NCI-H187 (cell line): ENCODE data around the gene TBC1D22A.

Experiments
- DNase-seq, 2 experiments: peaks; one replicate each; lab custom pipeline; 2025; lab: John Stamatoyannopoulos, UW

TBC1D22A gene

DNA sequence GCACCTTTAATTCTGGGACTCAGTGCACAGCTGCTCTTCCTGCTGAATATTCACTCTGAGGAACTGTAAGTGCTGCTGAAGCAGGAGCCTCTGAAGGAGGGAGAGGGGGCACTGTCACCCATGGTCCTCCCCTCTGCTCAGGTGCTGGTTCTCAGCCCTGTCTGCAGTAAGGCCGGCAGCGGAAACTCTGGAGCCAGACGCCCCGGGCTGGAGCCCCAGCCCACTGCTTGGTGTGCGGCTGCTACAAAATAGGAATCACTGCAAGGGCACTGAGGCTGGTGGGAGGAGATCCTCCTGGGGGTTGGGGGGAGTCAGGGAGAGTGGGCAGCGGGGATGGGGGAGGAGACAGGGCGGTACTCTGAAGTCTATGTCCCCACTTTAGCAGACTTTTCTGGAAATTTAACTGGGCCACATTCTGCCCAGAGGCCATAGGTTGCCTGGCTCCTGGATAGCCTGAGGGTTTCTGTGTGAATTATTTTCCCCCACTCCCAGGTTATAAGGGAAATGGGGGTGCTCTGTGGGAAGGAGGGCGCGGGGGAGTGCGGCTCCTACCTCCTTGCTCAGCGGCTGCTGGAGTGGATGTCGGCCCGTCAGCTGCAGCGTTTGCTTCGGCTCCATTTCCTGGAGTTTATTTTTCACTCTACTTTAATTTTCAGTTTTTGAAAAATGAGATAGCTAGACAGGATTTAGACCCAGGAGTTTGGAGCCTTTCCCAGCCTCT lies 33.6 kb downstream of the TBC1D22A start:
- DNase-seq, result no peak

DNA sequence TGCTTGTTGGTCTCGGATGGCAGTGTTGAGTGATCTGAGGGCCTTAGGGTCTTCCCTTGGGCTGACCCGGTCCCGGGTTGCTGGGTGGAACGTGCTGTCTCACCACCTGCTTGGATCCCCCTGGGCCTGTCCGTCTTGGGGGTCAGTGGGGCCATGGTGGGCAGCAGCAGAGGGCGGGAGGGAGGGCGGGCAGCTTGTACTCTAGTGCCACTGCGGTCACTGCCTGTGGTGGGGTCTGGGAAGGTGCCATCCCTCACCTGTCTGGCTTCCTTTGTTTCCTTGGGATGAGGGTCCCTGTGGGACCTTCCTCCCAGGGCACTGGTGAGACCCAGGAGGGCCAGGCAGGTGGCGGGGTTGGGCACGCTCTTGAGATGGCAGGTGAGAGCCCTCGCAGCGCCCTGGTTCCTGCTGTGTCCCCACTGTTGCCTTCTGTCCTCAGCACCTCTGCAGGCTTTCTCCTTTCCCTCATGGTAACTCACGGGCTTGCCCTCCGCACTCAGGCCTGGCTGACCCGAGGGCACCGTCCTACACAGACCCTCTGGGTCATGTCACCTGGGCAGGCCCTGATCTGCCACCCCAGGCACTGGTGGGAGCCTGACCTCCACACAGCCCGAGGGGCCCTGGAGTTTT lies 34.2 kb downstream of the TBC1D22A start:
- DNase-seq, result no peak

DNA sequence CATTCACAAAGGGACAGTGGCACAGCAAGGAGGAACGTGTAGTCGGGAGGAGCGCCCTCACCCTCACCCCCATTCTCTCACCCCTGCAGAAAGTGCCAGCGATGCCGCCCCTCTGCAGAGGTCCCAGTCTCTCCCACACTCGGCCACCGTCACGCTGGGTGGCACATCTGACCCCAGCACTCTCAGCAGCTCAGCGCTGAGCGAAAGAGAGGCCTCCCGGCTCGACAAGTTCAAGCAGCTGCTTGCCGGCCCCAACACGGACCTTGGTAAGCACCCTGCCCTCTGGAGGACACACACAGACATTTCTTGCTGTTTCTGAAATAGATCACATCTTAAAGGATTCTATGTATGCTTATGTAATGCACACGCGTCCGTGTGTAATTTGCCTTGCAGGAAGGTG lies 34.9 kb downstream of the TBC1D22A start:
- DNase-seq, result no peak

DNA sequence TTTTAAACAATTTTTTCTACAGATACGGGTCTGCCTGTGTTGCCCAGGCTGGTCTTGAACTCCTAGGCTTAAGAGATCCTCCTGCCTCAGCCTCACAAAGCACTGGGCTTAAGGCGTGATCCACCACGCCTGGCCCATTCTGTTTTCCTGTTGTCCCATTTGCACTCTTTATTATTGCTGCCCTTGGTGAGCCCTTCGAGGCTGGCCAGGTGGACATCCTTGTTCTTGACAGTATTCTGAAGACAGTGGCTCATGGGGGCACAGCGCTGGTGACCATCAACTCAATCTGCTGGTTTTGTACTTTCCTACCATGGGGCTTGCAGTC lies 35.6 kb downstream of the TBC1D22A start:
- no peak for DNase-seq

DNA sequence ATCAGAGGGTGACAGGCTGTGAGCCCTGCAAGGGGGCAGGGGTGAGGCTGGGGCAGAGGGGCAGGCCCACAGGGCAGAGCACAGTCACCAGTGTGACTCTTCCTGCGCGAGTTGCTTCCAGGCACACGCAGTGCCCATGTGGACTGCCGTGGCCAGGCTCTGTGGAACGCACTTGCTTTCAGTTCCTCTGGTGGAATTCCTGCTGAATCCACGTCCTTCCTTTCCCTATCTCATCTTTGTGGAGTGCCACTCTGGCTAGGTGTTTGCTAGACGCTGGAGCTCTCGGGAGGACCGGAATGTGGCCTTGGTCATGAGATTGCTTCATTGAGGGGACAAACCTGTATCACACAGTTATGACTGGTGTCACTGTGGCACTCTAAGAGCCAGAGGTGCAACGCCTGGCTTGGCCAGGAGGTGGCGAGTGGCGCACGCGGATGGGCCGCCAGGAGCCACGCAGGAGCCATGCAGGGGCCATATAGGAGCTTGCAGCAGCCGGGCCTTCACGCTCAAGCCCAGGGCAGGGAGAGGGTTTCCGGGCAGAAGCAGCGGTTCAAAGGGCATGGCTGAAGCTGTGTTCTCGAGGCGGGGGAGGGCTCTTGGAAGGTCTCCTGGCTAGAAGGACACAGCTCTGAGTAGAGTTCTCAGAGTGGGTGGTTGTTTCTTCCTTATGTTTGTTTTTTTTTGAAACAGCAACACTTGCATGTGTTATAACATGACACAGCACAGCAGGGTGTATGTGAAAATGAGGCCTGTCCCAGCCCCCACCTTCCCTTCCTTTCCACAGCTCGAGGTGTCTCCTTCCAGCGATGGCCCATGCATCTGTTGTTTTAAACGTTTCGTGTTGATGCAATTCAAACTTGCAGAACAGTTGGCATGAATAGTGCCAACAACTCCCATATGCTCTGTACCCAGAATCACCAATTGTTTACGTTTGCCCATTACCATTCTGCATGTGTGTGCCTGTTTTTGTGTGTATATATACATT lies 36.2 kb downstream of the TBC1D22A start:
- no peak for DNase-seq

DNA sequence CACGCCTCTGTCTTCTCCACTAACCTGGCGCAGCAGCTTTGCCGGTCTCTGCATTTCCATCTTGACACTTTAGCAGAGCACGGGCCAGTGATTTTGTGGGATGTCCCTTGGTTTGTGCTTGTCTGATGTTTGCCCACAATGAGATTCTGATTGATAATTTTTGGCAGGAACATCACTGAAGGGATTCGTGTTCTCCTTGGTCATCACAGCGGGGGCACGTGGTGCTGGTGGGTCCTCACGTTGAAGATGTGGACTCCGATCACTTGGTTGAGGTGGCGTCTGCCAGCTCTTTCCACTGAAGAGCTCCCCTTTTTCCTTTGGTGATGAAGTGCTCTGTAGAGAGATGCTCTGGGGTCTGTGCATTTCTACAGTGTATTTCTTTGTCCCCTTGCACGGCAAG lies 37.2 kb downstream of the TBC1D22A start:
- DNase-seq, result no peak

DNA sequence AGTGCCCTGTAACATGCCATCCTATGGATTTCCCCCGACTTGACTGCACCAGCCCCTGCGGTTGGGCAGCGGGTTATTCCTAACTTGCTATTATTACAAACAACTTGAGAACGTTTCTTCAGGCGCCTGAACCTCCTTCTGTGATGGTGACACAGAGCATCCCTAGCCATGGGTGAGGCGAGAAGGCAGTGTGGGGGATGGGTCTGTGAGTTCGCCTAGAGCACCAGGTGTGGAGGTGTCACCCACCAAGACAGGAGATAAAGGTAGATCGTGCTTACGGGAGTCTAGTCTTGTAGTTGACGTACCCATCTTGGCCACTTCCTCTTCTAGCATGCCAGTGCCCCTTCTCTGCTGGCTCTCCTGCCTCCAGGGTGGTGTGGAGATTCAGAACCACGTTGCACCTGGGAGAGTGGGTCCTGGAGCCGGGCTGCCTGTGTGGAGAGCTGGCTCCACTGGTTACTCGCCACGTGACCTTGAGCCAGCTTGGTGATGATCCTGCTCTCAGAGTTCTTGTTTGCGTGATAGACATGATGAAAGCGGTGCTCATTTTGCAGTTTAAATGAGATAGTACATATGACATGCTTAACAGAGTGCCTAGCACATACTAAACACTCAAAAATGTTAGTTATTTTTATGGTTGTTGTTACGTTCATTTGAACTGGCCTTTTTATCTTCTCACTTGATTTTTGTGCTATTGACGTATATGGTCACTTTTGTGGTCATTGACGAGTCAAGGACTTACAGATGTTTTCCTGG lies 37.8 kb downstream of the TBC1D22A start:
- DNase-seq, result no peak

DNA sequence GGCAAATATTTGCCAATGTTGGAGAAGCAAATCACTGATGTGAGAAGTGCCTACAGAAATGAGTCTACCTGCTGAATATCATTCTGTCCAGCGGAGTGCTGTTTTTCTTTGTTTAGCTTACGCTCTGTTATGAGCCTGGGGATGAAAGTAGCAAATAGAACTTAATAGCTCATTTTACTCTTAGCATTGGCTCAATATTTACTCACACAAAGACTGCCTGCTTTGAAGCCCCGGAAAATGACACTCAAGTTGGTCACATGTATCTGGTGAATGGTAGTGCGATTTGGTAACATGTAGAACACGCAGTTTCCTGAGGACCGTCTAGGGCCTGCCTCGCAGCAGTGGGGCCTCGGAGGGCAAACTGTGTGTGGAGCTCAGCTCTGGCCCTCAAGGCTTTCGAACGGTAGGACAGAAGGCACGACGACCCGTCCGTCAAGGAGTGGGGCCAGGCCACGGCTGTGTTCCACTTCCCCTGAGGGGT lies 38.9 kb downstream of the TBC1D22A start:
- no peak for DNase-seq

DNA sequence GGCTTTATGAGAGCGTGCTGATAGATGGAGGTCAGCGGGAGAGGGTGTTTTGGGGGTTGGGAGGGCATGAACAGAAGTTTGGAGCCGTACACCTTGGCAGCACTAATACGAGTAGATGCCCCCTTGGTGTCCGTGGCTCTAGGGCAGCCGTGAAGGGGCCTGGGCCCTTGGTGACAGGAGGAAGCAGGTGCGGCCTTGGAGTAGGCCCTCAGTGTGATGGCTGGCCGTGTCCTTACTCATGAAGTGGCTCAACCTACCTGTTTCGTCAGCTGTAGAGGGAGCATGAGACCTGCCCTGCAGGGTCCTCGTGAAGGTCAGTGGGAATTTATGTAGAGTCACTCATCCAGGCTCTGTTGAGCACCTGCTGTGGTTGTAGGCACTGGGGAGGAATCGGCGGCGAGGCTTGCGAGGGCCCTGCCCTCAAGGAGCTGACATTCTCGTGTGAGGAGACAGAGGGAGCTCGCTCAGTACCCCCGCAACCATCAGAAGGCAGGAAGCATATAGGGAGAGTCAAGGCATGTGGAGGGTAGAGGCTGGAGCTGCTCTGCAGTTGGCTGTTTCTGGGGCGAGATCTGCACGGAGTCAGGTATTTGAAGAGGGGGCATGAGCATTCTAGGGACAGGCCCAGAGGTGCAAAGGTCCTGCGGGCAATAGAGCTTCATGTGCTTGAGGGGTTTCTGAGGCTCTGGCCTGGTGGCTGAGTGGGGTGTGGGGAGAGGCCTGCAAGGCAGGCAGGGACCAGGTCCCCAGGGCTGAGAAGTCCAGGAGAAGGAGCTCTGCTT lies 39.6 kb downstream of the TBC1D22A start:
- DNase-seq, result no peak

DNA sequence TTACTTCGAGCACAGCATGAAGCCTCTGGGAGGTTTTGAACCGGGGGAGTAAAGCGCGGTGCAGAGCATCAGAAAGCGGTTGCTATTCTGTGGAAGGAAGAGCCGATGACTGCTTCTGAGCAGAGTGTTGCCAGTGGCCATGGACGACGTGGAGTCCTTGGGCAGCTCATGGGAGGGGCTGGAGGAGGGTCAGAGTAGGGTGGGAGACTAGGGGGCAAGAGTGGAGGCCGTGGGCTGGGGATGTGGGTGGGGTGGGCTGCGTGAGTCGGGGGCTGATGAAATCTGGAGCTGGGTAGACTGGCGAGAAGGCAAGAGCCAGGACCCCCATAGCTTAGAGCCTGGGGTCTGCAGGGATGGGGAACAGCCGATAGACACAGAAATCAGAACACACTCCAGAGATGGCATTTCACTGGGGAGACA lies 40.2 kb downstream of the TBC1D22A start:
- no peak for DNase-seq

DNA sequence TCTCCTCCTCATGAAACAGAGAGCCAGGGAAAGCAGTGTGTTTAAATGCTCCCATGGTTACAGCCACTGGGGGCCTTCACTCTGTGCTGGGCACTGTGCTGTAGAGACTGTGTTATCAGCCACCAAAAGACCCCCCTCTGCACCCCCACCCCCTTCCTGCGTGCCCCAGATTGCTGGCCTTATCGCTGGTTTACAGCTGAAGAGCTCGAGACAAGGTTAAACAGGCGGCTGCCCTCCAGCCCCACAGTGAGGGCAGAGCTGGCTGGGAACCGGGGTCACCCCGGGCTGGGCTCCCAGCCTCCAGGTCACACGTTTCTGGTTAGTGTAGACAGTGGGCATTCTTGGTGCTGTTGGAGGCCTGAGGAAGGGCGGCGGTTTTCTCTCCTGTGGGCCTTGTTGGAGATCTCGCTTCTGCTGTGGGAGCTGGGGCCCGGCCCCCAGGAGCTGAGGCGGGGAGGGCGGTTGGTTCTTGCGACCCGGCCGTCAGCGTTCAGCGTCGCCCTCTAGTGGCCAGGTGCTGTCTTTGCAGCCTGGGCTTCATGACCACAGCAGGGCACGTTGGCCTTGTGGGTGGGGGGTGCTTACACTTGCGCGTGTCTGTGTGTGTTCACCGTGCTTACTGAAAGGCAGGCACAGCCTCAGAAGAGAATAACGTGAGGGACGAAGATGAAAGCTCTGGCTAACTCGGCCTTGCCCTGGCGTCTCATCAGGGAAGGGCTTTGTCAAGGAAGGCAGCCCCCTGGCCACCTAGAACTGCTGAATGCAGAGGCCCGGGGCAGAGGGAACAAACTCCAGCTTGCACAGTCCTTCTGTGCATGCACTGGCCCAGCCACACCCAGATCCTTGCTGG lies 40.8 kb downstream of the TBC1D22A start:
- no peak for DNase-seq

DNA sequence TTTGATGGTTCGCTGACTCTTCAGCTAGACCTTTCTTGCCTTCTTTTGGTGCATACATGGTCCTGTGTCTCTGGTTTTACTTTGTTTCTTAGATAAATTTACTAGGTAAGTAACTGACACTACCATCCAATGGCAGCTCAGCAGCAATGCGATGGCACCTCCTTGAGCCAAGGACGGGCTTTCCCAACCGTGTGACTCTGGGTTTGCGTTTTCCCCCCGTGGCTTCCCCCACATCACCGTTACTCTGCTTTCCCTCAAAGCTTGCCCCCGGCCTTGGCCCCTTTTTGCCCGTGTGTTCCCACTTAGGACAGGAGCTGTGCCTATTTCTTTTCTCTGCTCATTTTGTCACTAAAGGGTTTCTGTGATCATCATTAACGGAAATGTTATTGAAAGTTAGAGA lies 41.5 kb downstream of the TBC1D22A start:
- DNase-seq, result no peak

DNA sequence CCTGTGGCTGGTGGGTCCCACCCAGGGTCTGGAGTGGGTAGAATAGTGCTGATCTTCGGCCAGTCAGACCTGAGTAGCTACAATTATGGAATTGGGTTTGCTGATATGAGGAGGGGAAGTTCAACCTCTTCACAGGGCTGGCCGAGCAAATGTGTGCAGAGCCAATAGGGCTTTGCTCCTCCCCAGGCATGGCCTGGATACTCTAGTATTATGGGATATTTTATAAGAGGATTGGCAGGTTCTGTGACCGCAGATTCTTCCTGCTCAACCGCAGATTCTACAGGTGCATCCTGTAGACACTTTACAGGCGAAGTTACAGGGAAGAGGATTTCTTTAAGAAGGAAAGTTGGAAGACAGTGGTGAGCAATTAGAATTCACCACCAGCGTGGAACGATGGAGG lies 44.3 kb downstream of the TBC1D22A start:
- no peak for DNase-seq

DNA sequence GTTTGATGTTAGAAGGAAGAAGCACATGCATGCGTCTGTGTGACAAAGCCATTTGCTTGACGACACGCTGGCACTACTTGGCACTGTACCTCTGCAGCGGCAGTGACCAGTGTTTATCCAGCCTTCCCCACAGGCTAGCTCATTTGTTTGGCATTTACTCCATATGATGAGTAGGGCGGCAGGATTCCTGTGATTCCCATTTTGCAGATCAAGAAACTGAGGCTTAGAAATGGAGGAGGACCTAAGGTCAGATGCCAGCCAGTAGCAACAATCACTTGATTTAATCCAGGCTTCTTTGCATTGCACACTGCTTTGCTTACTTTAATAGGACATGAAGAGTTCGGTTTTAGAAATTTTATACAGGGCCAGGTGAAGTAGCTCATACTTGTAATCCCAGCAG lies 45.0 kb downstream of the TBC1D22A start:
- DNase-seq, result no peak

DNA sequence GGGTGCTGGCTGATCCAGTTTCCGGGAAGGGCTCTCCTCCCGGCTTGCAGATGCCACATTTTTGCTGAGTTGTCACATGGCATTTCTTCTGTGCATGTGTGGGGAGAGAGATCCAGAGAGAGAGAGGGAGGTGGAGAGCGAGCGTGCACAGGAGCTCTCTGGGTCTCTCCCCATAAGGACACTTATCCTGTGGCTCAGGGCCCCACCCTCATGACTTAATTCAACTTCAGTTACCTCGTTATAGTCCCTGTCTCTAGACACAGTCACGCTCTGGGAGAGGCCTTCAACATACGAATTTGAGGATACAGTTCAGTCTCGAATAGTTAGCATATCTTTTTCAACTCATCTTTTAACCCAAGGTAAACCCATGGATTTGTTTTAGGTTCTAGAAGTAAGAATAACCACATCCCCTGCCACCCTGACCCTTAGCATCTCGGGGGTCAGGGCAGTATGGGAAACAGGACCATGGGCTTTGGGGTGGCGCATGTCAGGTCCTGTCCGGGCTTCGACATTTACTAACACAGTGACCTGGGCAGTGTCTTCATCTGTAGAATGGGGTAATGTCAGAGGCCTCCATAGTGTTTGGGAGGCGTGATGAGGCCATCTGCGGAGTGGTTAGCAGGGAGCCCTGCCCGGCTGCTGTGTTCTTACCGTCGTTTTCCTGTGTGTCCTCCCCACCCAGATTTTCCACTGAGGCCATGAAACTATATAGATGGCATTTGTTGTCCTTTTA lies 46.9 kb downstream of the TBC1D22A start:
- no peak for DNase-seq

DNA sequence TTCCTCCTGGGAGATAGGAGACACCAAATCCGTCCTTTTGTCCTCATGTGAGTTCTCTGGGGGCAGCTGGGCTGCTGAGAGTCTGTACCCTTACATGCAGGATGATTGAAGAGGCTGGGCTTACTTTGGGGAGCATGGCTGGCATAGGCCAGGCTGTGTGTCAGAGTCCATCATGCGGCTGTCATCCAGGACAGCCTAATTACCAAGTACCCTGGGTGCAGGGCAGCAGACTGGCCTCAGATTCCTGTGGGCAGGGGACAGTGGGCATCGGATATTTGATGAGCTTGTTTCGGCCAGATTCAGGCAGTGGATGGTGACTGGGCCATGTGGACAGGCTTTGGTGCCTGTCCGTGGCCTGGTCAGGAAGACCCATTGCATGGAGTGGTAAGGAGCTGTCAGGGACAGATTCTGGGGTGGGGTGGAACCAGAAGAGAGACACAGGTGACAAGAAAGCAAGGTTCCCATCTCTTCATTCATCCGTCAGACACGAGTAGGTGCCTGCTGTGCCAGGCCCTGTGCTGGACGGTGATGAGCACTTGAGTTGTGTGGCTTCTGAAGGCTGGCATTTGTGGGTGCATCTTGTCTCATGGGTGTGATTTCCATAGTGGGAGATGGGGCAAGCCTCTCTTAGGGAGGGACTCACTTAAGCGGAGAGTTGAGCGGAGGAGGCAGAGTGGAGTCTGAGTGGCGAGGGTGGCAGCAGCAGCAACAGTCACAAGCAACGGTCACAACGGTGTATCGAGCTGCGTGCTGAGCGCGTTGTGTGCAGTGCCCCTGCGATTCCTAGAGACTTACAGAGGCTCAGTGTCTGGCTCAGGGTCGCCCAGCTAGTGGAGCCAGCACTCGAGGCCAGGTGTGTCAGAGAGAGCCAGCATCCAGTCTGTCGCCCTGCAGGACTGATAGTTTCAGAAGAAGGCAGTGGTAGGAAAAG lies 48.7 kb downstream of the TBC1D22A start:
- DNase-seq, result no peak

DNA sequence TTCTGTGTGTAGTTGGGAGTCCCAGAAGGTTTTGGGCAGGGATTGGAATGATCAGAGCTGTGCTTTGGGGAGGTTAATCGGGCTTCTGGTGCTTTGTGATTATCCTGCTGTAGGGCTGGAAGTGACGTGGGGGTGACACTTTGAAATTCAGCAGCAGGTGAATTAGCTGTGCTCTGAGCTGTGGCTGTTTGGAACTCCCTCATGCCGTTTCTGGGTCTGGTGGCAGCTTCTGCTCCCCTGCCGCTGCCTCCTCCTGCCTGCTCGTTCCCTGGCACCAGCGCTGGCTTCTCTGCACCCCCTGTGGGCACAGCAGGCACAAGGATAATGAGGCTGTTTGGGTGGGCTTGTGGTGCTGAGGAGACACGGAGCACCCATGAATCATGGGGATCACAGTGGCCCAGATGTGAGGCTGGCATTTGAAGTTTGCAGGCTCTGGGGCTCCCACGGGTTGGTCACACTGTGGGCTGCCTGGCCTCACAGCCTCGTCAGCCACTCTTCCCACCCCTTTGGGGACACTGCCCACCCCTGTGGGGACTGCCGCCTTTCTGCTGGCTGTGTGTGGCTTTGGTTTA lies 49.7 kb downstream of the TBC1D22A start:
- DNase-seq, result no peak

DNA sequence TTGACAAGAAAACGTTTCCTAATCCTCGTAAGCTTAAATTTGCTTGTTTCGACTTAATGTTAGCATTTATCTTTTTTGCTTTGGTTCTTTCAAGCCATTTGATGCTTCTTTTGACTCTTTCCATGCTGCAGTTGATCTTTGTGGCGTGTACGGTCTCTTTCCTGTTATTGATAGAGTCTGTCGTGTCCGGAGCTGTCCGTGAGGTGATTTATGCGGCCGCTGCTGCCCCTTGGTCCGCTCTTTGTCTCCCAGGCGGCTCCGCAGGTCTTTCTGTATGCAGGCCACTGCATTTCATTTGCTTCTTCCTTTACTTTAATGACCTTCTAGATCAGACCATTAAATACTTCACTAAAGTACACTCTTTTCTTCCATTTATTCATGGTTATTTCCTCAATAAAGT lies 50.3 kb downstream of the TBC1D22A start:
- DNase-seq, result no peak
